ENCODE data around the gene LYRM2.
"Not testable (repeated sequence)": the region's sequence is repeated elsewhere in the genome, so short reads cannot be mapped to it uniquely, and the experiment has no call there.

The LYRM2 gene

GRCh38 chr6:89649682-89650081, 11.1 kb upstream of the LYRM2 start:
- no peak for DNase-seq (ENCODE audit: low read depth, low spot score)

GRCh38 chr6:89644864-89645263, 6.3 kb upstream of the LYRM2 start:
- DNase-seq (ENCODE audit: low read depth, low spot score) = peak; percentile 14

- no peak for DNase-seq (ENCODE audit: low read depth, low spot score)
Observed at GRCh38 chr6:89643406-89643805, 4.9 kb upstream of the LYRM2 start.

GRCh38 chr6:89642956-89643355, 4.4 kb upstream of the LYRM2 start:
- DNase-seq (ENCODE audit: low read depth, low spot score) = no peak

GRCh38 chr6:89641581-89641980, 3.0 kb upstream of the LYRM2 start:
- not testable (repeated sequence) for DNase-seq (ENCODE audit: low read depth, low spot score)

GRCh38 chr6:89640804-89641203, 2.3 kb upstream of the LYRM2 start:
- DNase-seq (ENCODE audit: low read depth, low spot score) = peak; percentile 77

- no peak for DNase-seq (ENCODE audit: low read depth, low spot score)
Observed at GRCh38 chr6:89637960-89638319, 607 bp downstream of the LYRM2 start.

- not testable (repeated sequence) for DNase-seq (ENCODE audit: low read depth, low spot score)
Observed at GRCh38 chr6:89636412-89636811, 2.1 kb downstream of the LYRM2 start.

- no peak for DNase-seq (ENCODE audit: low read depth, low spot score)
Observed at GRCh38 chr6:89630488-89630887, 8.1 kb downstream of the LYRM2 start.

GRCh38 chr6:89623749-89624148, 14.8 kb downstream of the LYRM2 start:
- no peak for DNase-seq (ENCODE audit: low read depth, low spot score)

- DNase-seq (ENCODE audit: low read depth, low spot score) = no peak
Observed at GRCh38 chr6:89619567-89619966, 19.0 kb downstream of the LYRM2 start.

GRCh38 chr6:89618026-89618425, 20.5 kb downstream of the LYRM2 start:
- no peak for DNase-seq (ENCODE audit: low read depth, low spot score)

GRCh38 chr6:89616531-89616930, 22.0 kb downstream of the LYRM2 start:
- no peak for DNase-seq (ENCODE audit: low read depth, low spot score)

- no peak for DNase-seq (ENCODE audit: low read depth, low spot score)
Observed at GRCh38 chr6:89615882-89616281, 22.7 kb downstream of the LYRM2 start.

- no peak for DNase-seq (ENCODE audit: low read depth, low spot score)
Observed at GRCh38 chr6:89613790-89614189, 24.8 kb downstream of the LYRM2 start.

GRCh38 chr6:89612121-89612520, 26.4 kb downstream of the LYRM2 start:
- peak; percentile 6 for DNase-seq (ENCODE audit: low read depth, low spot score)

- peak; percentile 69 for DNase-seq (ENCODE audit: low read depth, low spot score)
Observed at GRCh38 chr6:89611666-89612065, 26.9 kb downstream of the LYRM2 start.

GRCh38 chr6:89610149-89610642, 28.4 kb downstream of the LYRM2 start:
- DNase-seq (ENCODE audit: low read depth, low spot score) = peak; percentile 20

GRCh38 chr6:89605861-89606260, 32.7 kb downstream of the LYRM2 start:
- DNase-seq (ENCODE audit: low read depth, low spot score) = no peak

- DNase-seq (ENCODE audit: low read depth, low spot score) = no peak
Observed at GRCh38 chr6:89604653-89605052, 33.9 kb downstream of the LYRM2 start.

- no peak for DNase-seq (ENCODE audit: low read depth, low spot score)
Observed at GRCh38 chr6:89602166-89602565, 36.4 kb downstream of the LYRM2 start.

- DNase-seq (ENCODE audit: low read depth, low spot score) = no peak
Observed at GRCh38 chr6:89599727-89600126, 38.8 kb downstream of the LYRM2 start.

GRCh38 chr6:89597988-89598387, 40.6 kb downstream of the LYRM2 start:
- DNase-seq (ENCODE audit: low read depth, low spot score) = peak; percentile 81

- DNase-seq (ENCODE audit: low read depth, low spot score) = no peak
Observed at GRCh38 chr6:89597372-89597771, 41.2 kb downstream of the LYRM2 start.
